Naive thymus-derived CD4-positive, alpha-beta T cell (primary cell): ENCODE results near the gene ZNHIT6. TPM values are rescaled to one million over a fixed set of nuclear protein-coding genes. Genes with fewer than 3 reads are reported as not detected.

Experiments used
- ATAC-seq: fragments of 150-1000 bp; cut with Tn5 transposase; 2 replicates; pipeline ENCODE4 v1.10.0; 2021; ENCODE audit warnings: mild to moderate bottlenecking, moderate library complexity
- CTCF ChIA-PET: fragments of 350-600 bp; sonication (Branson Sonifier 250); formaldehyde crosslinking; loops from one replicate; lab custom pipeline; 2021; ENCODE audit warnings: antibody characterized with exemption; lab: Charles Lee
- POLR2A ChIA-PET: fragments of 350-600 bp; sonication (Branson Sonifier 250); formaldehyde crosslinking; loops from one replicate; lab custom pipeline; 2021; ENCODE audit warnings: antibody characterized with exemption, inconsistent platforms; lab: Charles Lee
- DNase-seq, 9 donors: peaks; one replicate each; pipeline versions ENCODE4 v3.0.0 to v3.0.0-alpha.2; 2020 to 2022; ENCODE audit warnings: mixed read lengths in 1 of 9
- H3K27ac ChIP-seq: one replicate; pipeline ENCODE4 v1.7.0; 2013; ENCODE audit warnings: mild to moderate bottlenecking, low read depth, low read length, moderate library complexity
- H3K27me3 ChIP-seq, 2 donors: one replicate each; pipeline ENCODE4 v1.7.0; 2013; ENCODE audit warnings: low read length in 2 of 2, mild to moderate bottlenecking in 2 of 2, moderate library complexity in 2 of 2; ENCODE audit not compliant: control insufficient read depth in 2 of 2, insufficient read depth in 2 of 2
- H3K36me3 ChIP-seq, 3 experiments: 1 replicate in 2 of 3; 2 replicates in 1 of 3; pipeline ENCODE4 v1.7.0; 2013; ENCODE audit warnings: low read length in 3 of 3, mild to moderate bottlenecking in 3 of 3, moderate library complexity in 1 of 3; ENCODE audit not compliant: insufficient read depth in 3 of 3, control insufficient read depth in 2 of 3
- H3K4me1 ChIP-seq, 2 donors: one replicate each; pipeline ENCODE4 v1.7.0; 2013; ENCODE audit warnings: low read length in 2 of 2, mild to moderate bottlenecking in 2 of 2, moderate library complexity in 1 of 2; ENCODE audit not compliant: control insufficient read depth in 2 of 2, insufficient read depth in 2 of 2
- H3K4me3 ChIP-seq: 2 replicates; pipeline ENCODE4 v1.7.0; 2013; ENCODE audit warnings: mild to moderate bottlenecking, low read length
- H3K9me3 ChIP-seq, 3 experiments: 1 replicate in 2 of 3; 2 replicates in 1 of 3; pipeline ENCODE4 v1.7.0; 2013; ENCODE audit warnings: low read length in 3 of 3; ENCODE audit not compliant: control insufficient read depth in 2 of 3
- H3K27ac Mint-ChIP-seq, 9 donors: one replicate each; pipeline ENCODE4 v1.8.0; 2020 to 2022; ENCODE audit warnings: mixed read lengths in 9 of 9, mild to moderate bottlenecking in 8 of 9, moderate library complexity in 5 of 9, inconsistent platforms in 2 of 9
- H3K27me3 Mint-ChIP-seq, 5 donors: one replicate each; pipeline ENCODE4 v1.8.0; 2021 to 2022; ENCODE audit warnings: mixed read lengths in 5 of 5, mild to moderate bottlenecking in 1 of 5
- H3K36me3 Mint-ChIP-seq, 5 donors: one replicate each; pipeline ENCODE4 v1.8.0; 2020 to 2022; ENCODE audit warnings: mixed read lengths in 5 of 5, mild to moderate bottlenecking in 3 of 5, inconsistent platforms in 1 of 5
- H3K4me1 Mint-ChIP-seq, 7 donors: one replicate each; pipeline ENCODE4 v1.8.0; 2020 to 2022; ENCODE audit warnings: mixed read lengths in 7 of 7, mild to moderate bottlenecking in 3 of 7, inconsistent platforms in 1 of 7
- H3K4me3 Mint-ChIP-seq, 10 donors: one replicate each; pipeline ENCODE4 v1.8.0; 2020 to 2022; ENCODE audit warnings: mild to moderate bottlenecking in 10 of 10, mixed read lengths in 10 of 10, moderate library complexity in 6 of 10, inconsistent platforms in 2 of 10
- H3K9me3 Mint-ChIP-seq, 11 donors: one replicate each; pipeline ENCODE4 v1.8.0; 2020 to 2022; ENCODE audit warnings: mixed read lengths in 11 of 11, mild to moderate bottlenecking in 4 of 11, inconsistent platforms in 1 of 11, moderate library complexity in 1 of 11
- intact Hi-C, 2 donors: fragments of 100-400 bp; cut with micrococcal nuclease; formaldehyde crosslinking; loops; one replicate each; pipeline ENCODE4 v1.15.1; 2023
- polyA plus RNA-seq, 2 donors: library from polyadenylated mRNA; unstranded; fragments of 300-500 nt; fragmentation: Illumina TruSeq; gene quantifications; one replicate each; pipeline ENCODE4 v1.2.3, GENCODE V29; 2021
- total RNA-seq, 6 experiments: library from RNA in 5 of 6; stranded (reverse) in 5 of 6; gene quantifications; 1 replicate in 5 of 6; 2 replicates in 1 of 6; pipeline ENCODE4 v1.2.3 and lab custom pipeline; 2021 to 2026

The ZNHIT6 gene
- total and polyA plus RNA-seq, 7 experiments from 2014 or later = 13.8 to 22.2 (median 20.4) TPM

DNA sequence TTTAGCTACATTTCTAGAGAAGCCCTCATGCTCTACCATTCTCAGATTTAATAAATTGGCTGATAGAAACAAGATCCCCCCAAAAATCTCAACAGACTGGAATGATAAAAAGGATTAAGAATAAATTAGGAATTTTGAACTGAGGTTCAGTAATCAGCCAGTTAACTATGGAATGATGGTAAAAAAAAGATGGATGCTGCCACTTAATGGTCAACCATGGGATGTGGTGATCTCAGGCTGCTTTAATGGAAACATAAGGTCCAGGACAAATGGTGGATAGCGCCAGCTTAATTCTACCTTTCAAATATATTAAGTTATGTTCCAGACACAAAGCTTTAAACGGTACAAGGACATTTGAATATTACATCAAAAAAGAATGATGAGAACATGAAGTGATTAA, 77.7 kb downstream of the ZNHIT6 start:
- ATAC-seq (no peak), DNase-seq (no peak)
- CTCF ChIA-PET = no interaction called here
- H3K4me1 Mint-ChIP-seq = peaks cover 0 to 8% (median 0%) of the 10 kb centered on the region in 7 donors
- Histone ChIP-seq H3K4me3 (no peak overlapping the region), H3K27me3 (no peaks in the 10 kb centered on the region), H3K36me3 (peaks cover 0 to 16% (median 4%) of the 10 kb centered on the region in 3 experiments), H3K9me3 (no peaks in the 10 kb centered on the region), H3K27ac (no peak overlapping the region), H3K4me1 (no peaks in the 10 kb centered on the region)
- no peak overlapping the region for H3K27ac Mint-ChIP-seq
- H3K27me3 Mint-ChIP-seq = no peaks in the 10 kb centered on the region
- intact Hi-C loops = no loop called here
- peaks cover 0 to 12% (median 7%) of the 10 kb centered on the region in 11 donors for H3K9me3 Mint-ChIP-seq
- H3K36me3 Mint-ChIP-seq = peaks cover 19 to 87% (median 75%) of the 10 kb centered on the region in 5 donors
- H3K4me3 Mint-ChIP-seq = no peak overlapping the region
- POLR2A ChIA-PET = no interaction called here

DNA sequence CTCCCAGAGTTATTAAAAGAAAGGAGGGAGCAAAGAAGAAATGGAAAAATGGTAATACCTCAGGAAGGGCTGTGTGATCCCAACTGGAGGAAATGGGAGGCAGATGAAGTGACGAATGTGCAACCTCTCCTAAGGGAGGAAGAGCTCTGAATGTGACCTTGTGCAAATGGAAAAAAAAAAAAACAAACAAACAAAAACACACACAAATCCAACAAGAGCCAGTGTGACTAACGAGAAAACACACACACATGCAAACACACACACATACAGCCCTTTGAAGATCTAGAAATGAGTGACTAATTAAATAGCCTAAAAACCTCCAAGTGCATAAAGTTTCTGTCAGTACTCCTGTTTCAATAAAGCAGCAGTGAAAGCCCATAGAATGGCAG, 78.7 kb downstream of the ZNHIT6 start:
- no peaks in the 10 kb centered on the region for H3K9me3 ChIP-seq
- H3K4me3 Mint-ChIP-seq = no peak overlapping the region
- ChIA-PET POLR2A (no interaction called here), CTCF (no interaction called here)
- H3K36me3 ChIP-seq = peaks cover 0 to 16% (median 4%) of the 10 kb centered on the region in 3 experiments
- H3K27me3 ChIP-seq = no peaks in the 10 kb centered on the region
- H3K4me1 ChIP-seq = no peaks in the 10 kb centered on the region
- DNase-seq (no peak), ATAC-seq (no peak)
- H3K27ac Mint-ChIP-seq = no peak overlapping the region
- peaks cover 2 to 15% (median 7%) of the 10 kb centered on the region in 11 donors for H3K9me3 Mint-ChIP-seq
- H3K27ac ChIP-seq = no peak overlapping the region
- H3K27me3 Mint-ChIP-seq = no peaks in the 10 kb centered on the region
- H3K4me1 Mint-ChIP-seq = peaks cover 0 to 8% (median 0%) of the 10 kb centered on the region in 7 donors
- H3K4me3 ChIP-seq = no peak overlapping the region
- peaks cover 12 to 85% (median 69%) of the 10 kb centered on the region in 5 donors for H3K36me3 Mint-ChIP-seq
- intact Hi-C loops = no loop called here

DNA sequence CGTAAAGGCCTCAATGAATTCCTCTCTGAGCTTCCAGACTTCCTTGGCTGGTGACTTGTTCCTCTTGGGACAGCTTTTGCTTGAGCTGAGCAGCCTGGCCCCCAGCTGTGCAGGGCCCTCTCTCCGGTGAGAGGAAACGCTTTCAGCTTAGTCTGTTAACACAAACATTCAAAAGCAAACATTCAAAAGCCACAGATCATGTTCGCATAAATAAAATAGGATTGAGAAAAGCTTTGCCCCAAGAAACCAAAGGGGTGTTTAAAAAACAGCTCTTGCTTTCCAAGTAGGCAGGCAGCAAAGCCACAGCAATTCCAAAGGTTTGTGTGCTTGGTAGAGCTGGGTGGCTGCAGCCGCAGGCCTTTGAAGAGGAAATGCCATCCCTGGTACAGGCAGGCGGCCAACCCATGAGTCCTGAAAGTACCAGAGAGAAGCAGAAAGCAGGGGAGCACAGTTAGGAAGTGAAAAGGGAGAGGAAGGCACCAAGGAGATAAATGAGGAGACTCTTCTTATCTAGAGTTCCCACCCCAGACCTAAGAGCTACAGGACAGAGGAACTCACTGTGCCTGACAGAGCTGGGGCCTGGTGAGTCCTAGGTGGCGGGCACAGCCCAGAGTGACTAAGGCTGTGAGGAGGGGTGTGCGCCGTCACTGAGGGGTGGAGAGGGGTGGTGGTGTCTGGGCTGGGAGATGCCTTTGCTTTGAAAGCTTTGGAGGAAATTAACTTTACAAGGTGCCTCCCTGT, 79.3 kb downstream of the ZNHIT6 start:
- DNase-seq = no peak
- Histone ChIP-seq H3K9me3 (no peaks in the 10 kb centered on the region), H3K4me3 (no peak overlapping the region), H3K4me1 (no peaks in the 10 kb centered on the region), H3K27me3 (no peaks in the 10 kb centered on the region), H3K27ac (no peak overlapping the region), H3K36me3 (peaks cover 0 to 22% (median 4%) of the 10 kb centered on the region in 3 experiments)
- H3K36me3 Mint-ChIP-seq = peaks cover 13 to 86% (median 73%) of the 10 kb centered on the region in 5 donors
- no peak for ATAC-seq
- H3K9me3 Mint-ChIP-seq = peaks cover 2 to 18% (median 11%) of the 10 kb centered on the region in 11 donors
- CTCF ChIA-PET = no interaction called here
- no peaks in the 10 kb centered on the region for H3K27me3 Mint-ChIP-seq
- H3K27ac Mint-ChIP-seq = no peak overlapping the region
- H3K4me3 Mint-ChIP-seq = no peak overlapping the region
- intact Hi-C loops = no loop called here
- H3K4me1 Mint-ChIP-seq = peaks cover 0 to 8% (median 0%) of the 10 kb centered on the region in 7 donors
- POLR2A ChIA-PET = no interaction called here

DNA sequence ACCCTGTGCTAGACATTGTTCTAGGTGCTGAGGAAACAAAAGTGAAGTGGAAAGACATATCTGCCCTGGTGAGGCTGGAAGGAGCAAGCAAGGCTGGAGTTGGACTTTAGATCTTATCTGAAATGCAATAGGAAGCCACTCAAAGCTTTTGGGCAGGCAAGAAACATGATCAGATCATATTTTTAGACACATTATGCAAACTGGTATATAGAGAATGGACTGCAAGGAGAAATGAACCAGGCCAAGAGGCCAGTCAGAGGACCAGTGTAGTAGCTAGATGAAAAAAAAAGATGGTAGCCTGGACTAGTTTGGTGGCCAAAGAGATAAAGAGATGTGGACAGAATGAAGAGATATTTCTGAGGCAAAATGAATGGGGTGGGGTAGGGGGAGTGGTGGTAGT, 81.4 kb downstream of the ZNHIT6 start:
- DNase-seq (no peak), ATAC-seq (no peak)
- ChIA-PET CTCF (no interaction called here), POLR2A (no interaction called here)
- no peak overlapping the region for H3K4me3 ChIP-seq
- H3K27ac ChIP-seq = no peak overlapping the region
- no peaks in the 10 kb centered on the region for H3K27me3 Mint-ChIP-seq
- H3K9me3 Mint-ChIP-seq = peaks cover 11 to 31% (median 19%) of the 10 kb centered on the region in 11 donors
- H3K4me1 Mint-ChIP-seq = peaks cover 0 to 11% (median 0%) of the 10 kb centered on the region in 7 donors
- H3K4me3 Mint-ChIP-seq = no peak overlapping the region
- H3K27ac Mint-ChIP-seq = no peak overlapping the region
- intact Hi-C loops = no loop called here
- peaks cover 0 to 9% (median 0%) of the 10 kb centered on the region in 3 experiments for H3K9me3 ChIP-seq
- H3K36me3 ChIP-seq = peaks cover 0 to 36% (median 4%) of the 10 kb centered on the region in 3 experiments
- H3K27me3 ChIP-seq = no peaks in the 10 kb centered on the region
- no peaks in the 10 kb centered on the region for H3K4me1 ChIP-seq
- peaks cover 26 to 88% (median 81%) of the 10 kb centered on the region in 5 donors for H3K36me3 Mint-ChIP-seq

DNA sequence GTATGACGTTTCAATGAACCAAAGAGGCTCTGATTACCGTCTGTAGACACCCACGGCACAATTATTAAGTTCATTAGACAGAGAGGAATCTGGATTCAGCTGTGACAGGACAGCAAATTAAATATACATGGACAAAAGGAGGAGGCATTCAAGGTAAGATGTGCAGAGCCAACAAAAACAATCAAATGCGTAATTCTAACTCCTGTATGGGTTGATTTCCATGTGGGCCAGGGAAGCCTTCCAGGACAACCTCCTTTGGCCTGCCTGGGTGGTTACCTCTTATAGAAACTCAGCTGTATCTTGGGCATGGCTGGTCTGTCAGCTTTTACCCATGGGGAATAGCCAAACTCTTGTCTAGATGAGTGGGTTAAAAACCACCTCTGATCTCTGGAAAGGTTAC, 83.9 kb downstream of the ZNHIT6 start:
- H3K27me3 ChIP-seq = no peaks in the 10 kb centered on the region
- H3K9me3 ChIP-seq = peaks cover 0 to 15% (median 0%) of the 10 kb centered on the region in 3 experiments
- Mint-ChIP-seq H3K4me3 (no peak overlapping the region), H3K27ac (no peak overlapping the region), H3K27me3 (no peaks in the 10 kb centered on the region), H3K36me3 (peaks cover 29 to 91% (median 80%) of the 10 kb centered on the region in 5 donors), H3K4me1 (peaks cover 0 to 11% (median 0%) of the 10 kb centered on the region in 7 donors), H3K9me3 (peaks cover 18 to 55% (median 30%) of the 10 kb centered on the region in 11 donors)
- DNase-seq (no peak), ATAC-seq (no peak)
- ChIA-PET POLR2A (no interaction called here), CTCF (no interaction called here)
- intact Hi-C loops = no loop called here
- H3K4me1 ChIP-seq = no peaks in the 10 kb centered on the region
- H3K4me3 ChIP-seq = no peak overlapping the region
- H3K27ac ChIP-seq = no peak overlapping the region
- H3K36me3 ChIP-seq = peaks cover 0 to 34% (median 4%) of the 10 kb centered on the region in 3 experiments

DNA sequence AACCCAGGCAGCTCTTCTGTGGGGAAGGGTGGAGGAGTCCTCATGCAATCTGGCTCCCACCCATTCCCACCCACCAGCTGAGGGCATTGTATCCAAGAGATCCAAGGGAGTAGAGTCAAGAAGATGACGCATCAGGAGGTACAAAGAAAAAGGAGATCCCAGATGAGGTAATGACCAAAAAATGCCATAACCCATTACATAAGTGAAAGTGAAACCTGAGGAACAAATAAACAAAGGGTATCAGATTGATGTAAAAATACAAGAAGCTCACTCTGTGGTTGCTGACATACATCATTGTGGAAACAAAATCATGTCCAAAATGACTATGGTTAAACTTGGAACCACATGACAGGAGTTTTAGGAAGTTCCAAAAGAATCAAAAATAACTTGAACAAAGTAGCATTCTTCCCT, 85.2 kb downstream of the ZNHIT6 start:
- Histone ChIP-seq H3K27me3 (no peaks in the 10 kb centered on the region), H3K9me3 (peaks cover 0 to 15% (median 0%) of the 10 kb centered on the region in 3 experiments), H3K4me3 (no peak overlapping the region), H3K4me1 (no peaks in the 10 kb centered on the region), H3K27ac (no peak overlapping the region), H3K36me3 (peaks cover 0 to 33% (median 4%) of the 10 kb centered on the region in 3 experiments)
- H3K27me3 Mint-ChIP-seq = no peaks in the 10 kb centered on the region
- ChIA-PET POLR2A (no interaction called here), CTCF (no interaction called here)
- no peak overlapping the region for H3K27ac Mint-ChIP-seq
- H3K4me1 Mint-ChIP-seq = peaks cover 0 to 11% (median 0%) of the 10 kb centered on the region in 7 donors
- intact Hi-C loops = no loop called here
- no peak overlapping the region for H3K4me3 Mint-ChIP-seq
- H3K36me3 Mint-ChIP-seq = peaks cover 24 to 86% (median 78%) of the 10 kb centered on the region in 5 donors
- peaks cover 12 to 59% (median 31%) of the 10 kb centered on the region in 11 donors for H3K9me3 Mint-ChIP-seq
- DNase-seq (no peak), ATAC-seq (no peak)
